Measurements from ENCODE around the gene SND1. TPM values are rescaled to one million over a fixed set of nuclear protein-coding genes. Genes with fewer than 3 reads are reported as not detected.

The SND1 gene
- total RNA-seq, 1 experiment from 2014 or later = 218 TPM

GRCh38 chr7:127754457-127754856 lies 102.5 kb downstream of the SND1 start:
- Histone ChIP-seq H3K79me1 (ENCODE audit: insufficient read depth, low read depth, low read length, poor library complexity, severe bottlenecking) (no peaks in the 10 kb centered on the region), H2BK5ac (ENCODE audit: insufficient read length, low read length) (no peak overlapping the region), H3K4me1 (ENCODE audit: insufficient read depth, low read length) (0 out of 2 replicates have a peak, but pooled peaks cover 2% of the 10 kb centered on the region), H3K18ac (ENCODE audit: insufficient read length, low read depth, low read length) (no peak overlapping the region), H4K8ac (replicated peaks; ENCODE audit: insufficient read length, low read depth, low read length) (no peak overlapping the region), H4K91ac (ENCODE audit: insufficient read length, low read depth, low read length) (no peak overlapping the region), H2BK15ac (ENCODE audit: low read depth, low read length) (no peak overlapping the region), H2BK20ac (ENCODE audit: low read depth, low read length, poor library complexity, severe bottlenecking) (no peak overlapping the region), H3T11ph (ENCODE audit: low read length) (no peak overlapping the region), H4K20me1 (ENCODE audit: control insufficient read depth, insufficient read depth, insufficient read length) (no peaks in the 10 kb centered on the region), H3K27me3 (ENCODE audit: insufficient read depth, low read length) (no peaks in the 10 kb centered on the region), H3K56ac (ENCODE audit: insufficient read length, low read depth, low read length) (no peak overlapping the region), H2AFZ (ENCODE audit: low read length) (no peak overlapping the region), H3K4ac (ENCODE audit: low read depth, low read length) (no peak overlapping the region), H2BK120ac (ENCODE audit: low read depth, low read length, poor library complexity, severe bottlenecking) (no peak overlapping the region), H3K4me2 (ENCODE audit: insufficient read depth, insufficient read length, low read length) (no peak overlapping the region), H2BK12ac (ENCODE audit: insufficient read length, low read depth, low read length) (no peak overlapping the region), H2AK5ac (ENCODE audit: insufficient read length, low read length) (no peak overlapping the region), H3K9me3 (ENCODE audit: control insufficient read depth, low read depth, low read length) (no peaks in the 10 kb centered on the region), H3K79me2 (ENCODE audit: insufficient read depth, low read length) (peaks cover 5% of the 10 kb centered on the region; the same call in 1 of the 2 replicates), H3K9ac (ENCODE audit: extremely low read depth, insufficient read length, low read length) (no peak overlapping the region), H3K23ac (ENCODE audit: insufficient read length, low read depth, low read length) (no peak overlapping the region), H3K14ac (ENCODE audit: insufficient read depth, low read length) (no peak overlapping the region), H3K23me2 (ENCODE audit: insufficient read length, low read depth, low read length, poor library complexity, severe bottlenecking) (no peaks in the 10 kb centered on the region), H4K5ac (ENCODE audit: insufficient read length, low read depth, low read length) (no peak overlapping the region), H3K27ac (ENCODE audit: insufficient read length, low read depth, low read length) (no peak overlapping the region)
- no peak for TF ChIP-seq CTCF (conservative IDR thresholded peaks at IDR 0.05)
- H3K4me1 Mint-ChIP-seq = peaks cover 37% of the 10 kb centered on the region in 2 experiments
- no peaks in the 10 kb centered on the region for H3K27me3 Mint-ChIP-seq (ENCODE audit: low read depth)
- no peak for DNase-seq
- no peaks in the 10 kb centered on the region for H3K9me3 Mint-ChIP-seq
- peaks cover under 1 to 1% (median under 1%) of the 10 kb centered on the region in 3 experiments; a peak in 2 of 7 replicates for H3K36me3 Mint-ChIP-seq (ENCODE audit: insufficient read depth in 1 of 3, low read depth in 3 of 3)
- no peak overlapping the region for H3K4me3 Mint-ChIP-seq
- H3K27ac Mint-ChIP-seq = no peak overlapping the region

All from H9 (cell line).